Hematopoietic multipotent progenitor cell treated with erythropoietin and hydrocortisone succinate and interleukin-3 and kit ligand, for 4 days (in vitro differentiated cells): ENCODE results near the gene OR52J3.
"Not testable (repeated sequence)": the region's sequence is repeated elsewhere in the genome, so short reads cannot be mapped to it uniquely, and the experiment has no call there.

ENCODE experiments used
- DNase-seq: peaks from one replicate; pipeline ENCODE4 v3.0.0-alpha.2; 2015

The OR52J3 gene

DNA sequence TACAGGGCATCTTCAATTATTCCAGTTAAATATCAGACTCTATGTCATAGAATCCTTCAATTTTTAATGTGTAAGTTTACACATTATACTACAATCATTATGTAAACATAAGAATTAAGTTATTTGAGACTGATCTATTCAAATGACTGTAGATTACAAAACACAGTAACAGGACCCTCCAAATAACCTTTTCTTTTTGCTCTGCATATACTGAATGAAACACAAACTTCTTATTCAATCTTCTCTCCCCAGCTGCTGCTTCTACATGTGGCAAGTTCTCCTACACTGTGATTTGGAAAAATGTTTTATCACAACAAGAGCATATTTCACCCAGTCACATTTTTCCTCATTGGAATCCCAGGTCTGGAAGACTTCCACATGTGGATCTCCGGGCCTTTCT lies at the start of gene OR52J3:
OR52J3 (plus strand) TSS at position 301 of the 400 bp plus-strand sequence; CDS start at position 301, 0 bp downstream.
- DNase-seq: no peak

DNA sequence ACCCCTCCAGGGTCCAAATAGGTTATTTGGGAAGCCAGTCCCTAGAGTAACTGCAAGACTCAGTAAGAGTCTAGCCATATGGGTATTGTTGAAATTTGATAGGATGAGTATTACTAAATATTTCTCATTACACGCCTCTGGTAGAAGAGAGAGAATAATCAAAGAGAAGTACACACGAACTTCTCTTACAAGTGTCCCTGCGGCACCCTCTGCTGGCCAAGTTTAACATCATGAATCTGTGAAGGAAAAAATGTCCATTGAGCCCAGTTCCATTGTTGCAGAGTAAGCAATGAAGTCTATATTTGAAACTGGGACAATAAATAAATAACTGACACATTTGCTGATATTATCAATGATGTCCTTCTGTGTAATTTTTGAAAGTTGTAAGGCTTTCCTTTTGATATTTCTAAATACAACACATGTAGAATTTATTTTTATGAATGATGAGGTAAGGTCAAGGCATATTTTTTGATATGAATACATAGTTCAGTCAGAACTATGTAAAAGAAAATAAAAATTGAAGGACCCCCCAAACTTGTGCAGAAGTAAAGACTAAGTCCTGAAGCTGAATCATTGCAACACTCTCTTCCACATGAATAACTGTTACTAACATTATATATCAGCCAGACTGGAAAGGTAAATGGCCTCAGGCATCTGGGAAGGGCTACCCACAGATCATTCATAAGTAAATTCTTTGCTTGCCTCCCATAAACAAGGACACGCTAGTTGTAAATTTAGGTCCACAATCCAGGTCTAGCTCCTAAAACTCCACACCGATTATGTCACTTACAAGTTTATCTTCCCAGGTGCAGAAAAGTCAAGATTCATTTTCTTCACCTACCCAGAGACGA lies 41.7 kb upstream of the OR52J3 start:
- peak; percentile 82 for DNase-seq

GRCh38 chr11:5007561-5007960 lies 38.8 kb upstream of the OR52J3 start:
- DNase-seq: peak; percentile 14

GRCh38 chr11:5011254-5011653 lies 35.1 kb upstream of the OR52J3 start:
- no peak for DNase-seq

GRCh38 chr11:5013012-5013411 lies 33.3 kb upstream of the OR52J3 start:
- no peak for DNase-seq

DNA sequence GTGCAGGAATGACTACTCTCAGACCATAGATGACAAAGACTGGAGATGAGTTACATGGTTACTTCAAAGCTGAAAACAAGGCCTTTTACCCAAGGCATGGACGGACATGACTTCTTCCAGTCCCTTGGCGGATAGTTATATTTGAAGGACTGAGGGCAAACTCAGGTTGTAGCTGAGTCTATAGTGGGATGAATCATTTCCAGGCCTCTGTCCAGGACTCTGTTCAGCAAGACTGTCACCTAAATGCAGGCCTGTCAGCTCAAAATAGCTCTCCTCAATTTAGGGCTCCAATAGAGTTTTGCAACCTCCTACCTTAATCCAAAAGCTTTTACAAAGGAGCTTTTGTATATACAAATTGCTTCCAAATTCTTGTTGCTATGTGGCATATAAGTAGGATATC lies 24.3 kb upstream of the OR52J3 start:
- no peak for DNase-seq

- no peak for DNase-seq
Measured at GRCh38 chr11:5036669-5037068, 9.7 kb upstream of the OR52J3 start.

GRCh38 chr11:5037926-5038325 lies 8.4 kb upstream of the OR52J3 start:
- no peak for DNase-seq

DNA sequence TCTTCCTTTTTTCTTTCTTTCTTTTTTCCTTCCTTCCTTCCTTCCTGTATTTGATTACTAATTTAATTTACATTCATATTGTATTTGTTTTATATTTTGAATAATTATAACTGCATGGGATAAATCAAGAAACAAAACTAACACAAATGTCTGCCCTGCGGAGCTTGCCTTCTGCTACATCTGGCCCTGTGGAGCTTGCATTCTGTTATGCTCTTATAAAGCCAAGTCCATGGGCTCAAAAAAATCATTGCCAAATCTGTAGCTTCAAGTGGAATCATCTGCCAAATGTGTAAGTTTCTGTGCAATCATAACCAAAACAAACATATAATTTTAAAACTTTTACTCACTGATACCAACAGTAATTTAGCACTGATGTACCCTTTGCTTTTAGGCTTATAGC lies 8.0 kb upstream of the OR52J3 start:
- DNase-seq: no peak

DNA sequence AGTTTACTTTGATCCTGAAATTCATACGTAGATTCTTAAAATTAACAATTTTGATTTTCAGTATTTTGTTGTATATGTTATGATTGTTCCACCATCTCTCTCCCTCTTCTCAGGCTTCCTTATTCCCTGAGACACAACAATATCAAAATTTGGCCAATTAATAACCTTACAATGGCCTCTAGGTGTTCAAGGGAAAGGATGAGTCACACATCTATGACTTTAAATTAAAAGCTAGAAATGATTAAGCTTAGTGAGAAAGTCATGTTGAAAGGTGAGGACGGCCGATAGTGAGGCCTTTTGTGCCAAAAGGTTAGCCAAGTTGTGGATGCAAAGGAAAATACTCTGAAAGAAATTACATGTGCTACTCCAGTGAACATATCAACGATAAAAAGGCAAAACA lies 5.5 kb upstream of the OR52J3 start:
- DNase-seq: no peak

DNA sequence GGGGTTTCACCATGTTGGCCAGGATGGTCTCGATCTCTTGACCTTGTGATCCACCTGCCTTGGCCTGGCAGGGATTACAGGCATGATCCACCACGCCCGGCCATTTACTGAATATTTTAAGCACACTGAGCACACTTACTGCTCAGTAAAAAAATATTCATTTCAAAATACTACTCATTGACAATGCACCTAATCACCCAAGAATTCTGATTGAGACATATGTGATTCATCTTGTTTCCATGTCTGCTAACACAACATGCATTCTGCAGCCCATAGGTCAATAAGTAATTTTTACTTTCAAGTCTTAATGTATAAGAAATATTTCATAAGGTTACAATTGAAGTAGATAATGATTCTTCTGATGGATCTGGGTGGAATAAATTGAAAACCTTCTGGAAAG lies 4.2 kb upstream of the OR52J3 start:
- DNase-seq: no peak

GRCh38 chr11:5043380-5043779 lies 2.9 kb upstream of the OR52J3 start:
- no peak for DNase-seq

DNA sequence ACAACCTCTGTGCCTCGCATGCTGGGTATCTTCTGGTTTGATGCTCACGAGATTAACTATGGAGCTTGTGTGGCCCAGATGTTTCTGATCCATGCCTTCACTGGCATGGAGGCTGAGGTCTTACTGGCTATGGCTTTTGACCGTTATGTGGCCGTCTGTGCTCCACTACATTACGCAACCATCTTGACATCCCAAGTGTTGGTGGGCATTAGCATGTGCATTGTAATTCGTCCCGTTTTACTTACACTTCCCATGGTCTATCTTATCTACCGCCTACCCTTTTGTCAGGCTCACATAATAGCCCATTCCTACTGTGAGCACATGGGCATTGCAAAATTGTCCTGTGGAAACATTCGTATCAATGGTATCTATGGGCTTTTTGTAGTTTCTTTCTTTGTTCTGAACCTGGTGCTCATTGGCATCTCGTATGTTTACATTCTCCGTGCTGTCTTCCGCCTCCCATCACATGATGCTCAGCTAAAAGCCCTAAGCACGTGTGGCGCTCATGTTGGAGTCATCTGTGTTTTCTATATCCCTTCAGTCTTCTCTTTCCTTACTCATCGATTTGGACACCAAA lies 516 bp downstream of the OR52J3 start:
- no peak for DNase-seq

GRCh38 chr11:5058679-5059078 lies 12.4 kb downstream of the OR52J3 start:
- DNase-seq: not testable (repeated sequence)

- no peak for DNase-seq
Measured at GRCh38 chr11:5059391-5059790, 13.1 kb downstream of the OR52J3 start, which contains the start of gene OR52E2. TSS of gene OR52E2 (minus strand) at chr11:5059627. CDS start at chr11:5059627, 0 bp downstream.

GRCh38 chr11:5065027-5065426 lies 18.7 kb downstream of the OR52J3 start:
- no peak for DNase-seq

DNA sequence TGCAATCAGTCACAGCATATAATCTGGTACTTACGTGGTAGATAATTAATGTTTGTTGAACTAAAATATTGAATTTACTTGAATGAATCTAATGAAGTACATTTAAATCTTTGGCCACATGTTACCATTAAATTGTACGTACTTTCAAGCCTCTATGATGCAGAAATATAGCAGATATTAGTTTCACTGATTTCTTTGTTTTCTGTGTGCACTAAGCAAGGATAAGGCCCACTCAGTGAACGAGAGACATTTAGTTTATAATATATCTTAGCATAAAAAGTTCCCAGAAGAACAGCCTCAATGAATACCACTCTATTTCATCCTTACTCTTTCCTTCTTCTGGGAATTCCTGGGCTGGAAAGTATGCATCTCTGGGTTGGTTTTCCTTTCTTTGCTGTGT lies 22.9 kb downstream of the OR52J3 start, which contains the start of gene OR52E1:
OR52E1 (plus strand) TSS at position 301 of the 400 bp plus-strand sequence.
- no peak for DNase-seq

DNA sequence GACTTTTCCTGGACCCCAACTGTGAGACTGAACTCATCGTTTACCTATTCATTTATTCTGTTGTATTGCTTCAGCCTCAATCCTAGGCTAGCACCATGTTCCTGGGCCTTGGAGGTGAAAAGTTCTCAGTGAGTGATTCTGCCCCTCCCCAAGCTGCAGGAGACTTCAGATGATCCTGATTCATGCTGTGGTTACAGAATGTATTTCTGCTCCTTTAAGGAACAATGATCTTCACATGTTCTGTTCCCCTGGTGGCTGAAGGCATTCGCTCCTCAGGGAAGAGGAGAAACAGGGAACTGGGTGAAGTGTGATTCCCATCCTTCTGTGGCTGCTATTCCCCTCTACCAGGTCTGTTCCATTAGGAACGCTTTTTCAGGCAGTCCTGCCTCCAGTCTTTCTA lies 25.5 kb downstream of the OR52J3 start:
- no peak for DNase-seq

DNA sequence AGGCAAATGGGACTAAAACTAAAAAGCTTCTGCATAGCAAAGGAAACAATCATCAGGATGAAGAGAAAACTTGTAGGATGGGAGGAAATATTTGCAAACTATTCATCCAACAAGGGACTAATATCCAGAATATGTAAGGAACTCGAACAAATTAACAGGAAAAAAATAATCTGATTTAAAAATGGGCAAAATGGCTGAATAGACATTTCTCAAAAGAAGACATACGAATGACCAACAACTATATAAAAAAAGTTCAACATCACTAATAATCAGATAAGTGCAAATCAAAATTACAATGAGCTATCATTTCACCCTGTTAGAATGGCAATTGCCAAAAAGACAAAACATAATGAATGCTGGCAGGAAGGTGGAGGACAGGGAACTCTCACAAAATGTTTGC lies 35.1 kb downstream of the OR52J3 start:
- DNase-seq: no peak

DNA sequence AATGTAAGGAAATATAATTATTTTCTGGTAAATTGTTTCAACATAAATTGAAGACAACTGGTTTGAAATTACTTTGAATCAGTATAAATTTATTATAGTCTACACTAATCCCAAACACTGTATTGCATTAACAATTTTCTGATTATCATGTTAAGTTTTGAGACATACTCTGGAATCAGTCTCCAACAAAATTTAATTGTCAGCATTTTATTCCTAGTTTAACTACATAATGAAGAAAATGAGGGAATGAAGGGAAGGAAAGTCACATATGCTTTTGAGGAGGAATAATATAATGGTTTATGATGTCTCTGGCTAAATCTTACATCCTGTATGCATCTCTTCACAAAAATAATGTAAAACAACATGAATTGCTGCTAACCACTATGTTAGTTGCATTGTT lies 37.3 kb downstream of the OR52J3 start:
- no peak for DNase-seq

DNA sequence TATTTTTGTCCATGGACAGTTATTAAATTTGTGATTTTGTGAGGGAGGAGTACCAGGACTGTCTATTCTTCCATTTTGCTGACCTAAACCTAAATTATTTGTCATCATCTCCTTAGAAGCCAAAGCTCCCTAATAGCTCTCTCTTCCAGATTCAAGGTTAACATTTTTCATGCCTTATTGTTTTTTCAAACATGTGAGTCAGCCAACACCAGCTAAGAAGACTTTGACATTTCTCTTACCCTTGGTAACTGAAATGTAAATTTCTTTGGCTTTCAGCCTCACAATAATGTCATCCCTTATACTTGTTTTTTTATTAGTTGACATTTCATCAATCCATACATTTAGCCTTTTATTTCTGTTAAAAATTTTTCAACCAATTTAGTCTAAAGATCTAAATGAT lies 42.2 kb downstream of the OR52J3 start:
- no peak for DNase-seq

- no peak for DNase-seq
Measured at GRCh38 chr11:5090668-5091067, 44.3 kb downstream of the OR52J3 start.

DNA sequence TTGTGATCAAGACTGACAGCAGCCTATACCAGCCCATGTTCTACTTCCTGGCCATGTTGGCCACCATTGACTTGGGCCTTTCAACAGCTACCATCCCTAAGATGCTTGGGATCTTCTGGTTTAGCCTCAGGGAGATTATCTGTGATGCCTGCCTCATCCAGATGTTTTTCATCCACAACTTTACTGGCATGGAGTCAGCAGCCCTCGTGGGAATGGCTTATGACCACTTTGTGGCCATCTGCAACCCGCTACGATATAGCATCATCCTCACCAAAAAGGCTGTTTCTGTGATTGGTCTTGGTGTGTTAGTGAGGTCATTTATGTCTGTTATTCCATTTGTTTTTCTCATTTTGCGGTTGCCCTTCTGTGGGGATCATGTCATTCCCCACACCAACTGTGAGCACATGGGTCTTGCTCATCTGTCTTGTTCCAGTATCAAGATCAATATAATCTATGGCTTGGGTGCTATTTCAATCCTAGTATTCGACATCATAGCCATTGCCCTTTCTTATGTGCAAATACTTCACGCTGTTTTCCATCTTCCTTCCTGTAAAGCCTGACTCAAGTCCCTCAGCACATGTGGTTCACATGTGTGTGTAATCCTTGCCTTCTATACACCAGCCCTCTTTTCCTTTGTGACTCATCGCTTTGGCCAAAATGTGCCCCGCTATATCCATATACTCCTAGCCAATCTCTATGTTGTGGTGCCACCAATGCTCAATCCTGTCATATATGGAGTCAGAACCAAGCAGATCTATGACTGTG lies 46.7 kb downstream of the OR52J3 start:
- DNase-seq: no peak

DNA sequence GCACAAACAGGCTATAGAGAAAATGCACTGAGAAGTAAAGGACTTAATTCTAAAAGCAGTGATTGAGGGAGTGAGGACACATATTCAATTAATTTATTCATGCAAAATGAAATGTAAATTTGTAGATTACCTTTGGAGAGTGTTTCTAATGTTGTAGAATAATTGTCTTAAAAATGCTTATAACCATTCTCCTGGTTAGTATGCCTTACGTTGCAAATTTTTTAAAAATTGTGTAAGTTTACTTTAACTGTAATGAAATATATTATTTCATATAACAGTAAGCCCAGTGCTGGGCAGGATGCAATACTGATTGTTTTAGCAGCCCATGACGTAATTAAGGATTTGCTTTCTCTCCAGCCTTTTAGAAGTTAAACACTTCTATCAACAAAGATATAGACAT lies 49.7 kb downstream of the OR52J3 start:
- no peak for DNase-seq
